Stimulated activated CD8-positive, alpha-beta memory T cell treated with anti-CD3 and anti-CD28 coated beads, Interleukin-7, amount 100 ng/mL, for 48 hours (primary cell): ENCODE results near the gene YBX2.

Source experiments
- DNase-seq, 2 donors: peaks; one replicate each; pipeline ENCODE4 v3.0.0-alpha.2; 2020; ENCODE audit warnings: low read depth in 1 of 2; ENCODE audit errors: extremely low read depth in 1 of 2

The YBX2 gene

DNA sequence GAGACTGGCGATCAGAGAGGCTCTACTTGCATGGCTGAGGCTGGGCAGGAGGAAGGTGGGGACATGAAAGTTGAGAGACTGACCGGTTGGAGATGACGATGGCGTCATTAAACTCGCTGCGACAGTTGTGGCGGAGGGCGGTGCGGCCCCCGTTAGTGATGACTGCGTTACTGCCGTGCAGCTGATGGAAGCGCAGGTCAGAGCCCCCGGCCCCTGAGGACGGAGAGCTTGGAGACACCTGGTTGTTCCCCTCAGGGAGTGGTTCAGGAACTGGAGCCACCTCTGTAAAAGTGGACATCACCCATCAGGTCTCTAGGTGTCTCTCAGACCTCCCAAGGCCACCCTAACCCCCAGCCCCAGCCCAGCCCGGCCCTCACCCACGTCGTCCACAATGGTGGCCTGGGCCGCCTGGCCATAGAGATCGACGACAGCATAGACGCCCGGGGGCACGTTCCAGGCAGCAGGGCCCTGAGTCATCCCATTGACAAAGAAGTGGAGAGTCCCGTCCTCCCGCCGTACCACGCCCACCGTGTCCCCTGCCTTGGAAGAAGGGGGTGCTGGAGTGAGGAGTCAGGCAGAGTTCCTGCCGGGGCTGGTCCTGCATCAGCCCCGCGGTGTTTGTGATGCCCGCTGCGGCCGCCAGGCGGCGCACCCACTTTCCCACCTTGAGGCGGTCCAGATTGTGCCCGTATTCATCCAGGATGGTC is 29.4 kb upstream of the YBX2 start:
- DNase-seq = no peak

GRCh38 chr17:7322520-7323194 is 28.2 kb upstream of the YBX2 start:
- no peak for DNase-seq

GRCh38 chr17:7321466-7321865 is 27.0 kb upstream of the YBX2 start:
- no peak for DNase-seq

DNA sequence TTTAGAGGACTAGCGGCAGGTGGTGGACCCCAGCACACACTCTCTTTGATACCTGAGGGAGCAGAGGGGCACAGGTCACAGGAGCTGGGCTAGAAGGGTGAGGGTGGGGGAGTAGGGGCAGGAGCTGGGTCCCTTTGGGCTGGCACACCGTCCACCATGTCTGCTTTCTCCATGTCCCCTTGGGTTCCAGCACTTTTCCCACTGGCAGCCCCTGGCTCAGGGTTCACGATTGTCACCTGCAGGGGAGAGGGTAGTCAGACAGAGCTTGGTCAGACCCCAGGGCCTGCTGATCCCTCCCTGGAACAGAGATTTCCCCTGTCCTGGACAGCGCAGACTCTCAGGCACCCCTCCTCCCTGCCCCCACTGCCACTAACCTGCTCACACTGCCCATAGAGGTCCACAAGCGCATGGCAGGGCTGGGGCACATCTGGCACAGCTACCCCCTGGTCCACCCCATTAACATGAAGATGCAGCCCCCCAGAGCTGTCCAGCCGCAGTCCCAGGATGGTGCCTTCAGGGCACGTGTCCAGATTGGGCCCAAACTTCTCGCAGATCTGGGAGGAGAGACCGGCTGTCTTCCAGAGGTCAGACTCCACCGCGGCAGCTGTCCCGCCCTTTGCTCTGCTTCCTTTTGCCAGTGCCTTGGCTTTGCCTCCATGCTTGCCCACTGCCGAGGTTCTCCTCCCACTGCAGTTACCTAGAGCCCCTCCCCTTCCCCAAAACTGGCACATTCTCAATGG is 23.9 kb upstream of the YBX2 start:
- no peak for DNase-seq

DNA sequence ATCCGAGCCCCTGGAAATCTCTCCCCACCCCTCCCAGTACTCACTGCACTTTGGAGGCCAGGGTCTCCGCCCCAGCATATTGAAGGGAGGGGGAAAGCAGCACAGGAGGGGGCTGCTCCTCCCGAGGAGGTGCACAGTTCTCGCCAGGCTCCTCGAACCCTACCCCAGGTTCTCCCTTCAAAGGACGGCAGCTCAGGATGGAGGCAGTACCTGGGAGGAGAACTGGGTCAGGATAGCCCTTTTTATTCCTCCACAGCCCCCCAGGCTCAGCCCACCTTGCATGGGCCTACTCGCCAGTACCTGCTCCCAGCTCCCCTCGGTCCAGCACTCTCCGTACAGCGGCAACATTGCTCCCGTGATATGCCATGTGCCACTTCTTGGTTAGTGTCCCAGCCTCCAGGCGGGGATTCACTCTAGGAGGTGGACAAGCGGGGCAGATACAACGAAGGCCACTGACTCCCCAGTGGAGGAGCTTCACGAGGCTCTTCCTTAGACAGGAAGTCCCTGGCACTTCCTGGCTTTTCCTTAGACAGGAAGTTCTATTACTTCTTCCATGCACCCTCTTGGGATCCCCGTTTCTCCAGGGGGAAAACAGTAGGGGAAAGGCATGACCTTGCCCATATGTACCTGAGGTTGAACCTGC is 22.8 kb upstream of the YBX2 start:
- no peak for DNase-seq

GRCh38 chr17:7315570-7316235 is 21.3 kb upstream of the YBX2 start:
- no peak for DNase-seq

- peak; percentile 86 to 89 for DNase-seq
Measured at GRCh38 chr17:7314719-7315569, 20.5 kb upstream of the YBX2 start, which contains the start of gene GPS2. TSS of gene GPS2 (minus strand) at chr17:7315360. CDS start at chr17:7315052, 308 bp downstream.

DNA sequence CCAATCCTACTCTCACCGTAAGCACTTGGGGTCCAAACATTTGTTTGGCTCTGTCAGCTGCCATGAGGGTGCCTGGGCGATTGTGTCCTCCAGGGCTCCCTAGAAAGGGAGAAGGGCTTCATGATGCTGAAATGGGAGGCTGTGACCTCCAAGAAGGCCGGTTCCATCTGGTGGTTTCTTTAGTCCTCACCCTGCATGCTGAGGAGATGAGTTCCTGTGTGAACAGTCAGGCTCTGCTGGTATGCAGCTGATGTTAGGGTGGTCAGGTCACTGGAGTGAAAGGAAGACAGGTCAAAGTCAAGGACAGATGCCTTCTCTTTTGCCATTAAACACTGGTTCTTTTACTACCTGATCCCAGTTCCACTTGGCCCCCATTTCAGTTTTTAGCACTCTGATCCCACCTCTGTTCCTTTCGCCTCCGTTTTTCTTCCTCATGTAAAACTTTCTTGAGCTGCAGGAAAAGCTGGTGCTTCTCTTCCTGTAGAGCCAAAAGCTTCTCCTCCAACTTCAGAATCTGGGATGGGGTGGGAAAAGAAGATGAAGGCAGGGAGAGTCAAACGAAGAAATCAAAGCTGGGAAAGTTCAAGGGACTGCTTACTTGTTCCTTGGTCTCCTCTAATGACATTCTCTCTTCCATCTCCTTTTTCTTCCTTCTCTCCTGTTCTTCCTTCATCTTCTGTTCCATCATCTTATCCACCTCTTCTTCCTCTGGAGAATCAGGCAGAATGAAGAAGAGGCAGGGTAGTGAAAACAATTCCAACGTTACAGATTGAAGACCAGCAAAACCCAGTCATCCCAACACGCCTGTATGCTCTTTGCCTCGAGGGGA is 19.7 kb upstream of the YBX2 start:
- no peak for DNase-seq

DNA sequence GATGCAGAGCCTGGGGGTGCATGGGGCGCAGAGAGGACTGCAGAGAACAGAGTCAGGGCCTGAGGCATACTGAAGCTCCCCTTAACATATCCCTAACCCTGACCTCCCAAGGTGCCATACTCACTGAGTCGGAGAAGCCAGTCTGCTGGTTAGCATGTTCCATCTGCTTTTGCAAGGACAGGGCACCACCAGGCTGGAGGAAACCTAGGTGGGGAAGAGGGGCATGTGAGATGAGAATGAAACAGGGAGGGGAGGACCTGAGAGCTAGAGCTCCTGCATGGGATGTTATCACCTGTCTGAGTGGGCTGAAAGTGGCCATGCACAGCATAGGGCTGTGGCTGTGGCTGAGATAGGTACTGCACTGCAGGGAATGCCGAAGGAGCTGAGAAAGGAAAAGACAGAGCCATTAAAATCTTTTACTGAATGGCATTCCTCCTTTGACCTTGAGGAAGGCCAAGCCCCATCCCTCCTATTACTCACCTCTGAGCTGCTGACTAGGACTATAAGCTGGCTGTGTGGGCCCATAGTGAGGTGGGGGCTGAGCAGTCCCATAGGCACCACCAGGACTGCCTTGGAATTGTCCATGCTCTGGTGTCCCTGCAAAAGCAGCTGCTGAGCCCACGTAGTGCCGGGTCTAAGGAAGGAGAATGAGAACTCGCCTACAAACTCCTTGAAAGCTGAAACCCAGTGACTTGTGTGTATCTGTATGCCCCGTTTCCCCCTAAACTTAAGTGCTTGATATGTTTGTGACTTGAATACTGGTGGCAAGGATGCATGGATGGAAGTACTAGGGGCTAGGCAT is 18.9 kb upstream of the YBX2 start:
- no peak for DNase-seq

DNA sequence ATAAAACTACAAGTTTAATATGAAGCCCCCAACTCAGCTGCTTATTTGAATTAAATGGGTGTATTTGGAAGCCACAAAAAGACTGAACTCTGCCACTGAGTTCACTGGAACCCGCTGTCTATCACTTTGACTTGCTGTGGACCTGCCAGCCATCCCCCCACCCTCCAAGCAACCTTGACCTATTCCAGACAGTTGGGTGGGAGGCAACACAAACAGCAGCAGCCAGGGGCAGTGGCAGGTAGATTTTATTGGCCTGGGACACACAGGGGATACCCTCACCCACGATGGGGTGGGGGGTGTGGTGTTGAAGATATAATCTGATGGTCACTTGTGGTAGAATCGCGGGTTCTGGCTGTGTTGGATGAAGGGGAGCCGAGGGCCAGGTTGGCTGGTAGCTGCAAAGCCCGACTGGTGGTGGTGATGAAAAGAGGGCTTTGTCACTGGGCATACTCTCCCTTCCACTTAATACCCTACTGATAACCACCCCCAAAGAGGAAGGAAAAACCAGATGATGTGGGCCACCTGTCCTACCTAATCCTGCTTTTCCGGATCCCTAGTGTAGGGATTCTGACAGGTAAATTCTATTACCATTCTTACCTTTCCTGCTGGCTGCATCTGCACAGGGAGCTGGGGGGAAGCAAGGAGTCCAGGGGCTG is 18.1 kb upstream of the YBX2 start:
- DNase-seq = no peak

DNA sequence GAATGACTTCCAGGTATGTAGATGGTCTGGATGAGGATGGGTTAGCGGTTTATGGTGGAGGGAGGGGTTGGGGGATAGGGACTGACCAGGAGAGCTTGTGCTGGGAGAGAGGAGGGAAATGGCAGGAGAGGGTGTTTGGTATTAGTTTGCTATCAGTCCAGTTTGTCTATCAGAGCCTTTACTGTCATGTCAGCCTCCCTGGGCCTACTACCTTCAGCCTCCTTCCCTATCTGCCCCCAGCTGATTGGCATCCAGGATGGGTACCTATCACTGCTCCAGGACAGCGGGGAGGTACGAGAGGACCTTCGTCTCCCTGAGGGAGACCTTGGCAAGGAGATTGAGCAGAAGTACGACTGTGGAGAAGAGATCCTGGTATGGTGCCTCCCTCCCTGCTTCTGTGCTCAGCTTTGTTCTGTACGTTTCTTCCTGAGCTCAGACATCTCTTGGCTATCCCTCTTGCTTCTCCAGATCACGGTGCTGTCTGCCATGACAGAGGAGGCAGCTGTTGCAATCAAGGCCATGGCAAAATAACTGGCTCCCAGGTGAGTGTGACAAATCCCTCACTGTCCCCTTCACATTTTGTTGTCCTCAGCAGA is 16.8 kb upstream of the YBX2 start:
- no peak for DNase-seq

GRCh38 chr17:7309628-7310027 is 15.2 kb upstream of the YBX2 start:
- no peak for DNase-seq

DNA sequence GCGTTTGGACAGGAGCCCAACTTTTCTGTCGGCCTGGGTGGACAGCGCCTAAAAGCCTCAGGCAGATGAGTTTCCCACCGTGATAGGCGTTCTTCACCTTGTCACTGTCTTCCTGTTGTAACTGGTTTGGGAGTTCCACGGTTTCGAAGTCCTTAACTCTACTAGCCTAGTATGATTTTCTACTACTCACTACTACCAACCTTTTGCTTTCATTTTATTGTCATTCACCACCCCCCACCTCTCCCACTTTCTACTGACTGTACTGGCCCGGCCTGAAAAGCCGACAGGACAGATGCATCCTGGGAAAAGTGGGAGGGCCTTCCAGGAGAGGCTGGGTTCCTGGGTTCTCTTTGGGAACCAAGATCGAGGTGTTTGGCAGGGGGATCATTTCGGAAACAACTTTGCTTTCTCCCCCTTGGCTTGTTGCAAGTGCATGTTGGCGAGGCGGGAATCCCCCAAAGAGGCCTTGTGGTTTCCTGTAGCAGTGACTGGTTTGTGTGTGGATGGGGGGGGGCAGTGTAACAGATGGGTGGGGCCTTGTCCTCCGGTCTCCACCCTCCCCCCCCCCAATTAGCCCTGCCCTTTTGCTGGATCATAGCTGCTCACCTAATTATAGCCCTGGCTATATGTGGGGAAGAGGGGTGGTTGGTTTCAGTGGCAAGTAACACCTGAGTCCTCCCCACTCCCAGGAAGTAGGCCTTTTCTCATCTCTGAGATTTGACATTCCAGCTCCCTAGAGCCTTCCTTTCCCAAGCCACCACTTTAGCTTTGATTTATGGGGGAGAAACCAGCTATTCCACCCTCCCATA is 14.4 kb upstream of the YBX2 start:
- peak in 1 of 2 donors; percentile 71 for DNase-seq

DNA sequence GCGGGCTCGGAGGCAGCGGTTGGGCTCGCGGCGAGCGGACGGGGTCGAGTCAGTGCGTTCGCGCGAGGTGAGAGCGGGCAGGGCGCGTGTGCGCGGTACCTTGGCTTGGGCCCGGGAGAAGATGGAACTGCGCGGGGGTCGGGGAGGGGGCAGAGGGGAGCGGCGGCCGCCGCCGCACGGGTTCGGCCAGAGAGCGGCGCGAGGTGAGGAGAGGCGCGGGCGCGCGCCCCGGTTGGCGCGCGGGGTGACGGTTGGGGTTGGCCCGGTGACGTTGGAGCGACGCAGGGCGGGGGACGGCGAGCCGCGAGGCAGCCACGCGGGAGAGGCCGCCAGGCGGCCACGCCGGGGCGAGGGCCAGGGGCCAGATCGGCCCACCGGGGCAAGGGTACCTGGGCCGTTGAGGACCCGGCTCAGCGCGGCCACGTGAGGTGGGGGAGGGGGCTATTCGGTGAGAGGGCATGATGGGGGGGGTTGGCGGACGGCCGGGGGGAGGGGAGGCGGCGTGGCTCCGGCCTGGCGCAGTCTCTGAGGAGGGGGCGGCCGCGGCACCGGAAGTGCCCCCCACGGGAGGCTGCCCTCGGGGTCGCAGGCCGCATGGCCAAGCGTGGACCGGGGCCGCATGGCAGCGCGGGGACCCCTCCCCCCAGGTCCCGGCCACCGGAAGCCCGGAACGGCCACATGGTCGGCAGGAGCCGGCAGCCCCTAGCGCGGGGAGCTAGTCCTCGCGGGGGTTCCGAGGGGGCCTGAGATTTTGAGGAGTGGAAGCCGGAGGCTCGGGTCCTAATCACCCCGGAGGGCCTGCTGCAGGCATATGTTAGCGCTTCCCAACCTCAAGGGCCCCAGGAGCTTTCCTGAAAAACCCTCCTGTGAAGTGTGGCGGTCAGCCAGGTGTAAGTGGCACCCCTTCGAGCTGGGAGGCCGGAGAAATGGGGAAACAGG is 13.5 kb upstream of the YBX2 start:
- no peak for DNase-seq

GRCh38 chr17:7306911-7307685 is 12.7 kb upstream of the YBX2 start, which contains the start of gene EIF5A:
TSS of gene EIF5A (plus strand) at chr17:7307628. CDS start at chr17:7309636, 2,008 bp downstream.
- DNase-seq = peak; percentile 99 to 100
